GM21576 (cell line): Measurements from ENCODE around the gene STRBP.
"Not testable (repeated sequence)": the region's sequence is repeated elsewhere in the genome, so short reads cannot be mapped to it uniquely, and the experiment has no call there.

Experiments used
- ATAC-seq: cut with Tn5 transposase; IDR thresholded peaks from one replicate; pipeline ENCODE4 v1.9.1; 2021; ENCODE audit warnings: mild to moderate bottlenecking, moderate library complexity; ENCODE audit not compliant: unreplicated experiment

STRBP gene

DNA sequence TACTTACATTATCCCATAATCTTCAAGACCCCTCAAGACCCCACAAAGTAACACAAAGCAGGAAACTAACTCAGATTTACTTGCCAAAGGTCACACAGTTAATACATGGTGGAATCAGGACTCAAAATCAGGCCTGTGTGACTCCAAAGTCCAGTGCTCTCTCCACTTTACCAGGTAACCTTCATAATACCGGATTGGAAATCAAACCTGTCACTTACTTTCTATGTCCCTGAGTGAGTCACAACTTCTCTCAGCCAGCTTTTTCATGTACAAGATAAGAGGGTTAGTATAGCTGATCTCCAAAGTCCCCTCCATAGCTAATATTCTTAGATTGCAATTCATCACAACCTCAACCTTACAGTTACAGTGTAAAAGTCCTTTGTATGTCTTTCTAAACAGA lies 17.1 kb downstream of the STRBP start:
- no peak for ATAC-seq

GRCh38 chr9:123250504-123250903 lies 17.9 kb downstream of the STRBP start:
- ATAC-seq, result no peak

DNA sequence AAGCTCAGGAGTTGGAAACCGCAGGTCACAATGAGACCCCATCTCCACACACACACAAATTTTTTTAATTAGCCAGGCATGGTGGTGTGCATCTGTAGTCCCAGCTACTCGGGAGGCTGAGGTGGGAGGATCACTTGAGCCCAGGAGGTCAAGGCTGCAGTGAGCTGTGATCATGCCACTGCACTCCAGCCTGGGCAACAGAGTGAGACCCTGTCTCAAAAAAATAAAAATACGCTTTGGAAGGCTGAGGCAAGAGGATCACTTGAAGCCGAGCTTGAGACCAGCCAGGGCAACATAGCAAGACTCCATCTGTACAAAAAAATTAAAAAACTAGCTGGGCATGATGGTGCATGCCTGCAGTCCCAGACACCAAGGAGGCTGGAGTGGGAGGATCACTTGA lies 19.2 kb downstream of the STRBP start:
- not testable (repeated sequence) for ATAC-seq

- no peak for ATAC-seq
Observed at GRCh38 chr9:123248630-123249029, 19.8 kb downstream of the STRBP start.

GRCh38 chr9:123246534-123246933 lies 21.9 kb downstream of the STRBP start:
- no peak for ATAC-seq

- ATAC-seq, result no peak
Observed at GRCh38 chr9:123239726-123240125, 28.7 kb downstream of the STRBP start.

GRCh38 chr9:123238365-123238764 lies 30.0 kb downstream of the STRBP start:
- no peak for ATAC-seq

- ATAC-seq, result no peak
Observed at GRCh38 chr9:123237220-123237619, 31.2 kb downstream of the STRBP start.

- no peak for ATAC-seq
Observed at GRCh38 chr9:123235448-123235847, 32.9 kb downstream of the STRBP start.

DNA sequence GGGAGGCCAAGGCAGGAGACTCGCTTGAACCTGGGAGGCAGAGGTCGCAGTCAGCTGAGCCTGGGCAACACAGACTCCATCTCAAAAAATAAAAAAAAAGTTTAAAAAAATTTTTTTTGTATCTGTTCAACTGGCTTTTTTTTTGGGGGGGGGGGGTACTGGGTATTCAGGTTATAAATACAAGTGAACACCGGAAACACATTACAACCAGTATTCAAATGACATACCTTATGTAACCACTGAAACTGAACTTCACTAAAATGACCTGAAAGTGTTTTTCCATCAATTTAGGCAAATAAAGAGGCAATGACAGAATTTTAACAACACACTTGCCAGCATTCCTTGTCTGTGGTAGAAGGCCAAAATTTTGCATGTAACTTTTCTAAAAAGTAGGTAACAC lies 33.5 kb downstream of the STRBP start:
- ATAC-seq, result no peak

DNA sequence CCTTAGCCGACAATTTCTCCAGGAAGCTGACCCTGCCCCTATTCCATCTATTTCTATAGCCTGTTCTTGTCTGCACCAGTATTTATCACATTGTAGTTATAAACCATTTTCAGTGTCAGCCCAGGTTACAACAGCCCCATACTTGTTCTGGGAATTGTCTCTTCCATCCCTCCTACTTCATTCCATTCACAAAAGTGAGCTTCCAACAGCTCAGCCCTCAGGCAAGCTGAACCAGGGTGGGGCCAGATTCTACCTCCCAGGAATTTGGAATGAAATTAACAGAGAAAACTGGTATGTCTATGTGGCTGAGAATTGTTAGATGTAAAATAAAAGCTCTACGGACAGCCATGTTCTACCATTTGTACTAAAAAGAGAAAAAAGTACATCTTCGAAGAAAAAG lies 36.1 kb downstream of the STRBP start:
- ATAC-seq, result no peak

DNA sequence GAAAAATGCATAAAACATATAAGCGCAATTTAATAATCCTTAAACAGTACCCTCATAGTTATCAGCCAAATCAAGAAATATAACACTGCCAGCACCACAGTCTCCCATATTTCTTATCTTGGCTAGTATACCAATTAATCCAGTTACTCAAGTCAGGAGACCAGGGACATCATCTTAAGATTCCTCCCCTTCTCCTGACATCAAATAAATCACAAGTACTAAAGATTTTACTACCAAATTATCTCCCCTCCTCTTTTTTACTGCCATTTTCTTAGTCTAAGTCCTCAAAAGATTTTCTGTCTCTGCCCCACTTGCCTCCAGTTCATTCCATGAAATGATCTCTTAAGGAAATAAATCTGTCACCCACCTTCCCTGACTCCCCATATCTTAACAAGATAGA lies 37.0 kb downstream of the STRBP start:
- ATAC-seq, result no peak

- ATAC-seq, result no peak
Observed at GRCh38 chr9:123228967-123229366, 39.4 kb downstream of the STRBP start.

GRCh38 chr9:123225995-123226394 lies 42.4 kb downstream of the STRBP start:
- no peak for ATAC-seq

GRCh38 chr9:123225374-123225813 lies 43.0 kb downstream of the STRBP start:
- peak; percentile 95 for ATAC-seq

GRCh38 chr9:123220127-123220526 lies 48.3 kb downstream of the STRBP start:
- no peak for ATAC-seq

- no peak for ATAC-seq
Observed at GRCh38 chr9:123218831-123219230, 49.6 kb downstream of the STRBP start.

GRCh38 chr9:123217128-123217654 lies 51.2 kb downstream of the STRBP start:
- ATAC-seq, result no peak

GRCh38 chr9:123216251-123216797 lies 52.1 kb downstream of the STRBP start:
- no peak for ATAC-seq

GRCh38 chr9:123211081-123211480 lies 57.3 kb downstream of the STRBP start:
- ATAC-seq, result no peak

GRCh38 chr9:123208626-123209174 lies 59.7 kb downstream of the STRBP start:
- ATAC-seq, result no peak

- ATAC-seq, result no peak
Observed at GRCh38 chr9:123206065-123206464, 62.3 kb downstream of the STRBP start.

DNA sequence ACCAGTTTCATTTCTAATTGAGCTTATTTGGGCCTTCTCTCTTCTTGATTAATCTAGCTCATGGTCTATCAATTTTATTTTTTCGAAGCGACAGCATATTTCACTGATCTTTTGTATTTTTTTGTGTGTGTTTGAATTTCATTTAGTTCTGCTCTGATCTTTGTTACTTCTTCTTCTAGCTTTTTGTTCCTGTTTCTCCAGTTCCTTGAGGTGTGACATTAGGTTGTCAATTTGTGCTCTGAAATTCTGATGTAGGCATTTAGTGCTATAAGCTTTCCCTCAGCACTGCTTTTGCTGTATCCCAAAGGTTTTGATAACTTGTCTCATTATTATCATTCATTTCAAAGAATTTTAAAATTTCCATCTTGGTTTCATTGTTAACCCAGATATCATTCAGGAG lies 67.3 kb downstream of the STRBP start:
- ATAC-seq, result no peak
